NCI-H510A (cell line): ENCODE measurements around the gene BPNT1.
"Not testable (repeated sequence)": the region's sequence is repeated elsewhere in the genome, so short reads cannot be mapped to it uniquely, and the experiment has no call there.

Experiments
- DNase-seq: peaks from one replicate; lab custom pipeline; 2025; lab: John Stamatoyannopoulos, UW

The BPNT1 gene

DNA sequence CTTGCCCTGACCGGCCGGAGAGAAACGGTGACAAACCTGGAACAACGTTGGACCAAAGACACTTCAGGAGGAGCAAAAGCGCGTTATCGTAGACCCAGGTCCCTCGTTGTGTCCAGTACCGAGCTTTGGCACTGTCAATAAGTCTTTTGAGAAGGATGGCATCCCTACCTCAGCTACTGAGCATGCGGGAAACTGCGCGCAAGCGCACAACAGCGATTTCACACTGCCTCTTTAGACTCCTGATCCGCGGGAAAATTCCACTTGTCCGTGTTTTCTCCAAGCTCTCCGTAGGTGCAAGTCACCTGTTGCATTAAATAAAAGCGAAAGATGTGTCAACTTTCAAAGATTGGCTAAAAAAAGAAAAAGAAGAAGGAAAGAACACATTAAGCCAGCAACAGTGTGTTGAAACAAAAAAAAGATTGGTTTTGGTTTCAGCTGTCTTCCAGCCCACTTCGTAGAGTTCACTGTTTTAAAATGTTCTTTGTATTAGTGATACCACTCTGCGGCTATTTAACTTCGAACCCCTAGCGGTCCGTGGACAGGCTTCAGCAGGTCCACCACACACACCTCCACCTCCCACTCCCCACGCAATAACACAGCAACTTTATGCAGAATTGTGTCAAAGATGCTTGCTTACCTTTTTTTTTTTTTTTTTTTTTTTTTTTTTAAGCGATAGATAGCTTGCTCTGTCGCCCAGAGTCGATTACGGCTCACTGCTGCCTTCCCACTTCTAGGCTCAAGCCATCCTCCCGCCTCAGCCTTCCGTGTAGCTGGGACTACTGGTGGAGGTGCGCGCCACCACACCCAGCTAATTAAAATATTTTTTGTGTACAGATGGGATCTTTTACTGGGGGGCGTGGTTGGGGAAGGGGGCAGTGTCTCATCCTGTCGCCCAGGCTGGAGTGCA lies at the start of gene BPNT1:
BPNT1 (minus strand) TSS at position 139 of the 907 bp plus-strand sequence. CDS start 9,942 bp downstream, outside the sequence.
- DNase-seq: peak; percentile 85

DNA sequence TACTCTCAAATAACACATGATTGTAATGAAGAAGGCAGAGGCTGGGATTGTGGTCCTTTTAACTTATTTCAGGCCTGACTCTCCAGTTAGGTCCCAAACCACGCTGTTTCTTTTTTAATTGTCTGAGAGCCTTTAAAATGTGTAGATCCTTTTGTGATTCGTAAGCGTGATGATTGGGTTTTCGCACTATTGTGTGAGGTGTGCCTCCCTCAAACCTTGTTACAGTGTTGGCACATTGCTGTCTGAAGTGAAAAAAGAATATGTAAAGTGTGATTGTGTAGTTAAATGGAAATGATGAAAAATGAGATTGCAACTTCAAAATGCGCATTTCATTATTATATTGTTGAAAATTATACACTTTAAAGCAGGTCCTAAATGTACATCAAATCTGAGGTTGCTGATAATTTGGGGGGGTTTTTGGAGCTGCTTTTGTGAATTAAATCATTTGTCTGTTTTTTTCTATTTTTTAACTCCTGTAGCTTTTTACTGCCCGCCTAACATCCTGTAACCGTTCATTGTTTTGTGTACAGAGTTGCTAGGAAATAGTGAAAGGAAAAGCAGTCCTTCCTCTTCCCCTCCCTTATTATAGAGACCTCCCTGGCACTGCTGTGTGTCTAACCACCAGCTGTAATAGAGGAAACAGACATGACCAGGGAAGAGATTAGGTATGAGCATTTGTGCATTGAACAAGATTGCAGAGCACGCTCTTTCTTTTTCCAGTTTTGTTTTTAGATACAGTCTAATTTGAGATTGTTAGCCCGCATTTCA lies 47.6 kb upstream of the BPNT1 start:
- no peak for DNase-seq

GRCh38 chr1:220135755-220136154 lies 46.2 kb upstream of the BPNT1 start:
- DNase-seq: no peak

- DNase-seq: no peak
Measured at GRCh38 chr1:220129479-220130210, 40.1 kb upstream of the BPNT1 start.

- no peak for DNase-seq
Measured at GRCh38 chr1:220127076-220127475, 37.5 kb upstream of the BPNT1 start.

DNA sequence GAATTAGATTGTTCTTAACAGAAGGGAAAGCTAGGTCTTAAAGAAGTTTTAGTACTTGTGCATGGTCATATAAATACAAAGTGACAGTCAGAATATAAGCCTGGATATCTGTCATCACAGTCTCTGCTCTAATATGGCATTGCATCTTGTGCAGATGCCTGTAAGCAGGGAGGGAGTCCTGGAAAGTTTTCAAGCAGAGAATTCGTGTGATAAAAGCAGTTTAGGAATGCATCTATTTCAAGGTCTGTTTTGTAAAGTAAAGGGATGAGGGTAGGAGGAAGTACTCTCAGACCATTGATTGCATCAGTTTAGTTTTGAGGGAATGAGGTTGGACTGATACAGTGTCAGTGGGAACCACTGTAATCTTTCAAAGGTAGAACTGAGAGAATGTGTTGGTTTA lies 35.0 kb upstream of the BPNT1 start:
- DNase-seq: no peak

GRCh38 chr1:220123889-220124288 lies 34.3 kb upstream of the BPNT1 start:
- DNase-seq: peak; percentile 2

DNA sequence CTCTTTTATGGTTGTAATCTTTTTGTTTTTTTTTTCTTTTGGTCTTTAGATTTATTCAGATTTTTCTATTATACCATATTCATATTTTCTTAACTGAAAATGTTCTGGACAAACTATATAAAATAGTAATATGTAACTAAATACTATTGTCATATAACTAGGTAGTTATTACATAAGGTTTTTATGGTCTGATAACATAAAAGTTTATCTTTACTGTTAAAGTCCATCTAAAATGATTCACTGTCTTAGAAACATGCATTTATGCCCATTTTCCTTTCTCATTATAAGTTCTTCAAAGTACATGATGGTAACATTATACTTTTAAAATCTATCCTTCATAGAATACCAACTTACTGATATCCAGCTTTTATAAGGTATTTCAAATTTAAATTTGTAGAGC lies 33.5 kb upstream of the BPNT1 start:
- no peak for DNase-seq

DNA sequence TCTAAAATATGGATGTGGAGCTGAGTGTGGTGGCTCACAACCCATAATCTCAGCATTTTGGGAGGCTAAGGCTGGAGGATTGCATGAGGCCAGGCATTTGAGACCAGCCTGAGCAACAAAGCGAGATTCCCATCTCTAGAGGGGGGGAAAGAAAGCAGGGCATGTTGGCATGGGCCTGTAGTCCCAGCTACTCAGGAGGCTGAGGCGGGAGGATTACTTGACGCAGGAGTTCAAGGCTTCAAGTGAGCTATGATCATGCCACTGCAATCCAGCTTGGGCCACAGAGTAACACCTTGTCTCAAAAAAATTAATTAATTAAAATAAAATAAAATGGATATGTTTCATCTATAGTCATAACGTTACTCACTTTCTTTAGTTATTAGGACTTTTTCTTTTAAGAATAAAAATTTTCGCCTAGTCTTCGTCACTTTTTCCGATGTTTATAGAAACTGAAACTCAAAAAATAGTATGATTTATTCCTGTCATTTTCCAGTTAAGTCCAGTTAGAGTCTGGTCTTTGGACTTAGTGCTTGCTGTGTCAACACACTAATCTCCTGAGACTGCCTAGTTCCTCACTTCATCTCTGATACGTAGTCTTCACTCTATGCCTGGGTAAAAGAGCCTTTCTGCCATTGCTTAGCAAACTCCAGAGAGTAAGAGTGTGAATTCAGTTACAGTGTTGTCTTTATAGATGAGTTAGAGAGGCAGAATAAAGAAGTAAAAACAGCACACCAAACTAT lies 32.4 kb upstream of the BPNT1 start:
- no peak for DNase-seq

GRCh38 chr1:220119043-220119512 lies 29.5 kb upstream of the BPNT1 start:
- no peak for DNase-seq

DNA sequence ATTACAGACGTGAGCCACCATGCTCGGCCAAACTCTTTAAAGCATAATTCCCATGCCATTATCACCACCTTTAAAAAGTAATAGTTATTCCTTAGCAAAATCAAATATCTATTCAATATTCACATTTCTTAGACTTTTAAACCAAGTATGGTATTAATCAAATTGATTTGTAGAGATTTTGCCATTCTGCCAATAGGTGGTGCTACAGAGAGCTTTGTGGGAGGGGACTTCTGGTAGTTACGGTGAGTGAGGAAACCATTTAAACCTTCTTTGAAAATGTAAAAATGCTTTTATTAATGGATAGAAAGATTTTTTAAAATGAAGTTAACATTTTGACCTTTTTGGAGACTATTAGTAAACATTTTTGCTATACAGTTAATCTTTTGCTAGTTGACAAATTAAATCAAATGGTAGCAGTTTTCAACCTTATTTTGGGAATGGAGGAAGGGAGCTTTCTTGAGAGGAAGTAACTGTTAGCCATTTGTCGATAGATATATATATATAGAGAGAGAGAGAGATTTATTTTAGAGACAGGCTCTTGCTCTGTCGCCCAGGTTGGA lies 23.6 kb upstream of the BPNT1 start:
- no peak for DNase-seq

DNA sequence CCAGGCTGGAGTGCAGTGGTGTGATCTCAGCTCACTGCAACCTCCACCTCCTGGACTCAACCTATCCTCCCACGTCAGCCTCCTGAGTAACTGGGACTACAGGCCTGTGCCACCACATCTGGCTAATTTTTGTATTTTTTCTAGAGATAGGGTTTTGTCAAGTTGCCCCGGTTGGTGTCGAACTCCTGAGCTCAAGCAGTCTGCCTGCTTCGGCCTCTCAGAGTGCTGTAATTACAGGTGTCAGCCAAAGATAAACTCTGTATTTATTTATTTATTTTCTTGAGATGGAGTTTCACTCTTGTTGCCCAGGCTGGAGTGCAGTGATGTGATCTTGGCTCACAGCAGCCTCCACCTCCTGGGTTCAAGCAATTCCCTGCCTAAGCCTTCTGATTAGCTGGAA lies 23.0 kb upstream of the BPNT1 start:
- DNase-seq: not testable (repeated sequence)

DNA sequence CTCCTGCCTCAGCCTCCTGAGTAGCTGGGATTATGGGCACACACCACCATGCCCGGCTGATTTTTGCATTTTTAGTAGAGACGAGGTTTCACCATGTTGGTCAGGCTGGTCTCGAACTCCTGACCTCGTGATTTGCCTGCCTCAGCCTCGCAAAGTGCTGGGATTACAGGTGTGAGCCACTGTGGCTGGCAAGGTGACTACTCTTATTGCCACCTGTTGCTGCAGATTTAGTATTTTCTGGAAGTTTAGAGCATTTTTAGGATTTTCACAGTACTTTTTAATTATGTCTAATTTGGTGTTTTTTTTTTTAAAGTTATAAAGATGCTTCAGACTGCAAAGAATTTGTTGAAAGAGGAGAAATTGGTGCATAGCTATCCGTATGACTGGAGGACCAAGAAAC lies 20.9 kb upstream of the BPNT1 start:
- not testable (repeated sequence) for DNase-seq

DNA sequence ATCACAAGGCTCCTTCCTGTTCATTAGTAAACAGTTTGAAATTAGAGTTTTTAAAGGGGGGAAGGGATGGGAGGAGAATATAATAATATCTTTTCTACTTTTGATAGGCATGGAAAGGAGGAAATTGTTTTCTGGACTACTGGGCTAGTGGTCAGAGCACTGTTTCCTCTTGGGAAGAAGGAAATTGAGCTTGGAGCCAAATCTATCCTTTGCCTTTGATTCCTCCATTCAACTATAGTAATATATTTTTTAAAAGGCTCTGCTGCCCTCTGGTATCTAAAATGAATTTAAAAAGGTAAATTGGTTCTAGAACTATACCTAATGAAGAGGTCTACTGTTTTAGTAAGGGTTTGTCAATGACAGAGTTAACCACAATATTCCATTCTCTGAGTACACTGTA lies 10.2 kb upstream of the BPNT1 start:
- no peak for DNase-seq

DNA sequence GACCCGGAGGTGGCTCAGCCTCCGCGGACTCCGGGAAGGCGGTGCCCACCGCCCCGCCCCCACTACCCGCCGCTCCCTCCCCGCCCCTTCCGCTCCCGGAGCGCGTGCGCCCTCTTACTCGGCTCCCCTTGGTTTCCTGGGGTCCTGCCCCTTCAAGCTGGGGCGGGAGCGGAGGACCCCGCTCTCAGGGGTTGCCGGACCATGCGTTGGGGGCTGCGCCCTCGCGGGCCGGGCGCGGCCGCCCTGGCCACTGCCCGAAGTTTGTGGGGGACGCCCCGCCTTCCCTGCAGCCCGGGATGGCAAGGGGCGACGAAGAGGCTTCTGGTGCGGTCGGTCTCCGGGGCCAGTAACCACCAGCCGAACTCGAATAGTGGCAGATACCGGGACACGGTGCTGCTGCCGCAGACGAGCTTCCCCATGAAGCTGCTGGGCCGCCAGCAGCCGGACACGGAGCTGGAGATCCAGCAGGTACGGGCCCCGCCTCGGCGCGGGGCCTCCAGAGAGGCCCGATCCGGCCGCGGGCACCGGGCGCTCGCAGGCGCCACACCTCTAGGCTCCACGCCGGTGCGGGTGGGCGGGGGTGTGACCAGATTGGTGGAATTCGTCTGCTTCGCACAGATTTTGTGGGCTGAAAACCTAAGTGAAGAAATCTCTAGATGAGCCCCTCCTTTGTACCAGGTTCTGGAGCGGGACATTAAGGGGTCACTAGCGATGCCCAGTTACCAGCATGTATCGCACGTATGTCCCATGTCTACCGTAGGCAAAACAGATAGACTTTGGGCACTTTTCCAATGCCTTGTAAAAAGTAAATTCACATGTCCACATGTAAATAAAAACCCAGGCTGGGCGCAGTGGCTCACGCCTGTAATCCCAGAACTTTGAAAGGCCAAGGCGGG lies 4.7 kb upstream of the BPNT1 start, which contains the start of gene IARS2:
IARS2 (plus strand) TSS at position 117 of the 896 bp plus-strand sequence; CDS start at position 202, 85 bp downstream.
- DNase-seq: peak; percentile 80

DNA sequence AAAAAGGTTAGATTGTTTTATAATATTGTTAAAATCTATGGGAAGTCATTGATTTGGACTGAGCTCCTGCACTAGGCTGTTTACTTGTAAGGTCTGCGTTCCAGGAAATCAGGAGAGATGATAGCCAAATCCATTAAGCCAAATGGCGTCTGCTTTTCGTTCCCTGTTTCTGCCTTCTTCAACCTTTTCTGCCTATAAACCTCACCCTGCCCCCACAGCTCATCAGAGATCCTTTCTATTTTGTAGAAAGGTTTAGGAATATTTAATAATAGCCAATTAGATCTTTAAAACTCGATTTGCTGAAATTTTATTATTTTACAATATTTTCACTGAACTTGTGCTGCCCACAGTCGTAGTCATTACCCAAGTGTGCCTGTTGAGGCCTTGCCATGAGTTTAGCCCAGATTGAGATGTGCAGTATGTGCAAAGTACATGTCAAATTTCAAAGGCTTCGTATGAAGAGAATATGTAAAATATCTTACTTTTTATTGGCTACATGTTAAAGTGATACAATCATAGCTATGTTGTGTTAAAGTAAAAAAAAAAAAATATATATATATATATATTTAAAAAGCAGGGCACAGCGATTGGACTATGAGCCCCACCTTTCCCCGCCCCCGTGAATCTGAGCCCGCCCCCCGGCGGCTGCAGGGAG lies 3.9 kb upstream of the BPNT1 start:
- no peak for DNase-seq

DNA sequence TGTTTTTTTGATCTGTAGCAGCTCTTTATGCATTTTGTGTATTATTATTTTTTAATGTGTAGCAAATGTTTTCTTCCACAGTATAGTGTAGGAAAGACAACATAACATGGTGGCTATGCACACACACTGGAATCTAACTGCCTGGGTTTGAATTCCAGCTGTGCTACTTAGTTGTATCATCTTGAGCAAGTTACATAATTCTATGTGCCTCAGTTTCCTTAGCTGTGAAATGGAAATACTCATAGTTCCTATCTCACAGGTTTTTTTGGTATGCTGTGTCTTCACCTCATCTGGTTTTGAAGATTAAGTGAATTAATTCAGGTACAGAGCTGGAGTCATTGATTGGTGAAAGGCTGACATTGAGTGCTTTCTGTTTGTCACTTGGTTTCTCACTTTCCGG lies 3.1 kb upstream of the BPNT1 start:
- no peak for DNase-seq

- DNase-seq: not testable (repeated sequence)
Measured at GRCh38 chr1:220086261-220086686, 3.3 kb downstream of the BPNT1 start.

- DNase-seq: no peak
Measured at GRCh38 chr1:220084460-220084859, 5.1 kb downstream of the BPNT1 start.
